ENCODE results near the gene NRAP.

NRAP gene

GRCh38 chr10:113609704-113610108, 54.1 kb downstream of the NRAP start:
- DNase-seq (ENCODE audit: low read depth) = no peak

GRCh38 chr10:113605268-113605978, 58.4 kb downstream of the NRAP start:
- DNase-seq (ENCODE audit: low read depth) = no peak

- no peak for DNase-seq (ENCODE audit: low read depth)
These were observed 59.3 kb downstream of the NRAP start for GRCh38 chr10:113604572-113604971.

GRCh38 chr10:113603057-113603777, 60.6 kb downstream of the NRAP start:
- no peak for DNase-seq (ENCODE audit: low read depth)

GRCh38 chr10:113600569-113600968, 63.3 kb downstream of the NRAP start:
- DNase-seq (ENCODE audit: low read depth) = no peak

- DNase-seq (ENCODE audit: low read depth) = no peak
These were observed 69.2 kb downstream of the NRAP start for GRCh38 chr10:113594652-113595051.

- DNase-seq (ENCODE audit: low read depth) = no peak
These were observed 71.5 kb downstream of the NRAP start for GRCh38 chr10:113592380-113592779.

GRCh38 chr10:113590581-113590980, 73.3 kb downstream of the NRAP start:
- no peak for DNase-seq (ENCODE audit: low read depth)

GRCh38 chr10:113589201-113589770, 74.6 kb downstream of the NRAP start:
- DNase-seq (ENCODE audit: low read depth) = no peak

GRCh38 chr10:113585949-113586348, 77.9 kb downstream of the NRAP start:
- no peak for DNase-seq (ENCODE audit: low read depth)

GRCh38 chr10:113583571-113583970, 80.3 kb downstream of the NRAP start:
- no peak for DNase-seq (ENCODE audit: low read depth)

- DNase-seq (ENCODE audit: low read depth) = no peak
These were observed 82.7 kb downstream of the NRAP start for GRCh38 chr10:113581092-113581491.

- no peak for DNase-seq (ENCODE audit: low read depth)
These were observed 85.1 kb downstream of the NRAP start for GRCh38 chr10:113578773-113579172.

- no peak for DNase-seq (ENCODE audit: low read depth)
These were observed 87.0 kb downstream of the NRAP start for GRCh38 chr10:113576852-113577251.

GRCh38 chr10:113573368-113573767, 90.5 kb downstream of the NRAP start:
- no peak for DNase-seq (ENCODE audit: low read depth)

- no peak for DNase-seq (ENCODE audit: low read depth)
These were observed 91.1 kb downstream of the NRAP start for GRCh38 chr10:113572520-113573290.

- no peak for DNase-seq (ENCODE audit: low read depth)
These were observed 94.3 kb downstream of the NRAP start for GRCh38 chr10:113569576-113569975.

- no peak for DNase-seq (ENCODE audit: low read depth)
These were observed 97.0 kb downstream of the NRAP start for GRCh38 chr10:113566888-113567287.

- DNase-seq (ENCODE audit: low read depth) = no peak
These were observed 98.5 kb downstream of the NRAP start for GRCh38 chr10:113565364-113565763.

- peak; percentile 29 for DNase-seq (ENCODE audit: low read depth)
These were observed 100.3 kb downstream of the NRAP start for GRCh38 chr10:113563306-113564088.

- no peak for DNase-seq (ENCODE audit: low read depth)
These were observed 101.1 kb downstream of the NRAP start for GRCh38 chr10:113562704-113563103.

- no peak for DNase-seq (ENCODE audit: low read depth)
These were observed 101.8 kb downstream of the NRAP start for GRCh38 chr10:113562069-113562468.

All from stimulated activated CD8-positive, alpha-beta memory T cell treated with anti-CD3 and anti-CD28 coated beads, Interleukin-12 subunit alpha, Interleukin-12 subunit beta, amount 100 ng/mL, for 4 hours (primary cell).